Fibroblast of lung (primary cell): ENCODE results near the gene LUZP4. TPM values are rescaled to one million over a fixed set of nuclear protein-coding genes. Genes with fewer than 3 reads are reported as not detected.

ENCODE experiments used
- DNase-seq, 2 donors: peaks; one replicate each; pipeline versions ENCODE4 v3.0.0 to v3.0.0-alpha.2; 2010; ENCODE audit warnings: low read depth in 2 of 2
- H2AFZ ChIP-seq: 2 replicates; pipeline ENCODE4 v1.5.1; 2012; ENCODE audit warnings: low read length, control low read depth, inconsistent platforms
- H3K27ac ChIP-seq: 2 replicates; pipeline ENCODE4 v1.5.1; 2011; ENCODE audit warnings: low read length, control low read depth; ENCODE audit not compliant: insufficient read depth
- H3K27me3 ChIP-seq: 2 replicates; pipeline ENCODE4 v1.5.1; 2011; ENCODE audit warnings: mild to moderate bottlenecking, low read length; ENCODE audit not compliant: control insufficient read depth, insufficient read depth
- H3K36me3 ChIP-seq: 2 replicates; pipeline ENCODE4 v1.5.1; 2011; ENCODE audit warnings: low read length; ENCODE audit not compliant: control insufficient read depth, insufficient read depth
- H3K4me1 ChIP-seq: 2 replicates; pipeline ENCODE4 v1.5.1; 2011; ENCODE audit warnings: low read length; ENCODE audit not compliant: control insufficient read depth, insufficient read depth; ENCODE audit errors: extremely low read depth
- H3K4me2 ChIP-seq: 2 replicates; pipeline ENCODE4 v1.5.1; 2011; ENCODE audit warnings: low read length, control low read depth; ENCODE audit not compliant: insufficient read depth; ENCODE audit errors: extremely low read depth
- H3K4me3 ChIP-seq, 4 experiments: fragments of 200-600 bp in 1 of 4; sonication (generic) in 1 of 4; replicated peaks in 1 of 4; 2 replicates each; pipeline ENCODE4 v1.5.1; 2011 to 2016; ENCODE audit warnings: low read length in 4 of 4, low read depth in 3 of 4, mild to moderate bottlenecking in 3 of 4, control low read depth in 2 of 4, inconsistent platforms in 1 of 4, mixed read lengths in 1 of 4; ENCODE audit not compliant: insufficient read depth in 1 of 4; ENCODE audit errors: control extremely low read depth in 1 of 4
- H3K79me2 ChIP-seq: 2 replicates; pipeline ENCODE4 v1.5.1; 2012; ENCODE audit warnings: mild to moderate bottlenecking, low read length, inconsistent platforms; ENCODE audit not compliant: control insufficient read depth, insufficient read depth
- H3K9ac ChIP-seq: 2 replicates; pipeline ENCODE4 v1.5.1; 2011; ENCODE audit warnings: mild to moderate bottlenecking, low read length, control low read depth; ENCODE audit not compliant: insufficient read depth
- H3K9me3 ChIP-seq: 2 replicates; pipeline ENCODE4 v1.5.1; 2012; ENCODE audit warnings: low read depth, low read length; ENCODE audit not compliant: control insufficient read depth, insufficient read depth
- H4K20me1 ChIP-seq: 2 replicates; pipeline ENCODE4 v1.5.1; 2011; ENCODE audit warnings: low read length; ENCODE audit not compliant: control insufficient read depth, insufficient read depth; ENCODE audit errors: extremely low read depth
- EZH2 ChIP-seq: IDR thresholded peaks from 2 replicates; pipeline ENCODE4 v1.5.1; 2012; ENCODE audit warnings: low read length, control low read depth, mild to moderate bottlenecking; ENCODE audit errors: missing control alignments
- polyA plus RNA-seq, 2 donors: library from polyadenylated mRNA; depleted of rRNA in 1 of 2; stranded (reverse) in 1 of 2; unstranded in 1 of 2; fragments of >200 nt; gene quantifications; 2 replicates each; pipeline ENCODE4 v1.2.1, GENCODE V29; 2011 to 2012; ENCODE audit warnings: missing spikeins in 1 of 2
- total RNA-seq: library from RNA; depleted of rRNA; stranded (reverse); fragments of >200 nt; gene quantifications from 2 replicates; pipeline ENCODE4 v1.2.1, GENCODE V29; 2014
- TF ChIP-seq, protein P1 (sequence below), 2 donors: IDR thresholded peaks in 1 of 2; conservative IDR thresholded peaks in 1 of 2; 1 replicate in 1 of 2; 2 replicates in 1 of 2; pipeline ENCODE4 v1.5.1; 2011 to 2012; ENCODE audit warnings: low read length in 2 of 2, control low read depth in 1 of 2, inconsistent platforms in 1 of 2, low read depth in 1 of 2, mild to moderate bottlenecking in 1 of 2

The LUZP4 gene
- total and polyA plus RNA-seq, 2 donors (not counting 1 experiment from before 2014, with no cell fraction given) = not detected

DNA sequence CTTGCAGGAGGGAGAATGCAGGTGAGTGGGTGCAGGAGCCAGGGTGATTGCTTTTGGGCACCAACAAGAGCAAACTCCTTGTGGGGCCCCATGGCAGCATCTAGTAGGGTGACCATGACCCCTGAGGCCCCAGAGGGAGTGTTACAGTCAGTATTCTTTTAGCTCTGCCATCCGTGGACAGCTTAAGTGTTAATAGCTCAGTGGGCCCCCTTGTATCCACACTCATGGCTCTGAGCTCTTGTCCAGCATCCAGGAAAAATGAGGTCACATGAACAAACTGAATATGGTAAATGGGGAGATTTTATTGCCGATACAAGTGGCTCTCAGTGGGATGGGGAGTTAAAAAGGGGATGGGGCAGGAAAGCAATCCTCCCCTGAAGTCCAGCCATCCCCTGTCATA lies 28.4 kb upstream of the LUZP4 start:
- Histone ChIP-seq H3K9ac (no peak overlapping the region), H3K27ac (no peak overlapping the region), H3K4me2 (no peak overlapping the region), H2AFZ (no peak overlapping the region), H3K79me2 (no peaks in the 10 kb centered on the region), H4K20me1 (no peaks in the 10 kb centered on the region), H3K4me1 (no peaks in the 10 kb centered on the region), H3K4me3 (no peak overlapping the region), H3K36me3 (no peaks in the 10 kb centered on the region), H3K27me3 (no peaks in the 10 kb centered on the region), H3K9me3 (no peaks in the 10 kb centered on the region)
- no peak for DNase-seq
- TF ChIP-seq EZH2 = no peak

DNA sequence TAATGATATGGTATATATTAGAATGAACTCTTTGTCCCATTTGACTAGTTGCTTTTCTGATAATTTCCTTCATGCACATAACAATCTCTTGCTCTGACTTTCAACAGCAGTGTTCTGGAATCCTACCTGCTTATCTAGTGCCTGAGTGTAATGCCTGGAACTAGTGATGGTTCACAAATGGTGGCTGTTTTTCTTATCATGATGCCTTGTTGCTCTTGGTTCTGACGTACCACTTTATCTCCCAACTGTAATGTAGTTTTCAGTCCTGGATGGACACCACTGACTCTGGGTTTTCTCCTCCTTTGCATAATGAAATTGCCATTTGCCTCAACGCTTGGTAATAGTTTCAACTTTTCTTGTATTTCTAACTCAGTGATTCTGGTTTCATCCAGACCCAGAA lies 25.5 kb upstream of the LUZP4 start:
- no peaks in the 10 kb centered on the region for H3K27me3 ChIP-seq
- no peak overlapping the region for H2AFZ ChIP-seq
- H3K79me2 ChIP-seq = no peaks in the 10 kb centered on the region
- no peak overlapping the region for H3K9ac ChIP-seq
- no peak for DNase-seq
- H3K4me3 ChIP-seq = no peak overlapping the region
- no peak overlapping the region for H3K4me2 ChIP-seq
- no peaks in the 10 kb centered on the region for H3K36me3 ChIP-seq
- TF ChIP-seq EZH2 = no peak
- TF ChIP-seq, protein P1, sequence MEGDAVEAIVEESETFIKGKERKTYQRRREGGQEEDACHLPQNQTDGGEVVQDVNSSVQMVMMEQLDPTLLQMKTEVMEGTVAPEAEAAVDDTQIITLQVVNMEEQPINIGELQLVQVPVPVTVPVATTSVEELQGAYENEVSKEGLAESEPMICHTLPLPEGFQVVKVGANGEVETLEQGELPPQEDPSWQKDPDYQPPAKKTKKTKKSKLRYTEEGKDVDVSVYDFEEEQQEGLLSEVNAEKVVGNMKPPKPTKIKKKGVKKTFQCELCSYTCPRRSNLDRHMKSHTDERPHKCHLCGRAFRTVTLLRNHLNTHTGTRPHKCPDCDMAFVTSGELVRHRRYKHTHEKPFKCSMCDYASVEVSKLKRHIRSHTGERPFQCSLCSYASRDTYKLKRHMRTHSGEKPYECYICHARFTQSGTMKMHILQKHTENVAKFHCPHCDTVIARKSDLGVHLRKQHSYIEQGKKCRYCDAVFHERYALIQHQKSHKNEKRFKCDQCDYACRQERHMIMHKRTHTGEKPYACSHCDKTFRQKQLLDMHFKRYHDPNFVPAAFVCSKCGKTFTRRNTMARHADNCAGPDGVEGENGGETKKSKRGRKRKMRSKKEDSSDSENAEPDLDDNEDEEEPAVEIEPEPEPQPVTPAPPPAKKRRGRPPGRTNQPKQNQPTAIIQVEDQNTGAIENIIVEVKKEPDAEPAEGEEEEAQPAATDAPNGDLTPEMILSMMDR (conservative IDR thresholded peaks at IDR 0.05 in 1 of 2, IDR thresholded peaks at IDR 0.05 in 1 of 2; ENCODE audit: low read depth in 1 of 2, low read length in 2 of 2) = no peak
- H3K9me3 ChIP-seq = no peaks in the 10 kb centered on the region
- no peaks in the 10 kb centered on the region for H4K20me1 ChIP-seq
- no peak overlapping the region for H3K27ac ChIP-seq
- no peaks in the 10 kb centered on the region for H3K4me1 ChIP-seq

DNA sequence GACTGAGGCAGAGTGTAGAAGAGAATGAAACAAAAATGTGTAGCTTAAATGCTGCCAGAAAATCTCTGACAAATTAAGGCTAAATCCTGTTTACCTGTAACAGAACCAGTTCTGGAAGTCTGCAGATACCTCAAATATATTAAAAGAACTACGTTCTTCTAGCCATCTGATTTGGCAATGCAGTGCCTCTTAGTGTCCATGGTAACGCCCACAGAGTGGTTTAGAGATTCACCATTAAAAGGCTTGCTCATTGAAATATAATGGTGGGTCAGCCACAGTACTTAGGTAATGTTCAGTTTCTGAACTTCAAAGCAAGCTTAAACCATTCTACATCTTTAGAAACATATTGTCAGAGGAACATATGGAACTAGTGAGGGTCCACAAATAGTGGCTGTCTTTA lies 23.2 kb upstream of the LUZP4 start:
- no peaks in the 10 kb centered on the region for H3K4me1 ChIP-seq
- no peaks in the 10 kb centered on the region for H3K27me3 ChIP-seq
- H2AFZ ChIP-seq = no peak overlapping the region
- H3K9me3 ChIP-seq = no peaks in the 10 kb centered on the region
- H3K4me3 ChIP-seq = no peak overlapping the region
- no peak overlapping the region for H3K9ac ChIP-seq
- TF ChIP-seq, protein P1 (conservative IDR thresholded peaks at IDR 0.05 in 1 of 2, IDR thresholded peaks at IDR 0.05 in 1 of 2; ENCODE audit: low read depth in 1 of 2, low read length in 2 of 2) = no peak
- no peak for TF ChIP-seq EZH2
- no peaks in the 10 kb centered on the region for H3K79me2 ChIP-seq
- H4K20me1 ChIP-seq = no peaks in the 10 kb centered on the region
- peak in 1 of 2 donors; percentile 10 for DNase-seq
- no peaks in the 10 kb centered on the region for H3K36me3 ChIP-seq
- H3K4me2 ChIP-seq = no peak overlapping the region
- H3K27ac ChIP-seq = no peak overlapping the region
